Right cardiac atrium (tissue), 5 donors: Measurements from ENCODE around the gene UBR1. TPM values are rescaled to one million over a fixed set of nuclear protein-coding genes. Genes with fewer than 3 reads are reported as not detected.

Source experiments
- ATAC-seq, 2 donors: fragments of 200-7000 bp; cut with Tn5 transposase; one replicate each; pipeline versions ENCODE4 v1.8.0 to v1.9.1; 2020; ENCODE audit warnings: moderate library complexity in 2 of 2, mild to moderate bottlenecking in 1 of 2
- DNase-seq, 3 donors: peaks; one replicate each; pipeline ENCODE4 v3.0.0-alpha.2; 2020
- H3K27ac ChIP-seq: one replicate; pipeline ENCODE4 v1.5.1; 2013; ENCODE audit warnings: mild to moderate bottlenecking, low read length, control low read depth, moderate library complexity
- H3K27me3 ChIP-seq: one replicate; pipeline ENCODE4 v1.6.1; 2013; ENCODE audit not compliant: control insufficient read depth, insufficient read depth
- H3K4me1 ChIP-seq: one replicate; pipeline ENCODE4 v1.6.1; 2013; ENCODE audit warnings: low read length; ENCODE audit not compliant: control insufficient read depth, insufficient read depth
- H3K4me3 ChIP-seq: one replicate; pipeline ENCODE4 v1.5.1; 2013; ENCODE audit warnings: low read length, control low read depth
- H3K9me3 ChIP-seq: one replicate; pipeline ENCODE4 v1.6.1; 2013; ENCODE audit warnings: low read length; ENCODE audit not compliant: control insufficient read depth
- WGBS: extraction: QIAGEN DNeasy Blood & Tissue Kit; methylation state at CpG from one replicate; pipeline ENCODE4 v1.1.7; 2013; 5-methylcytosine and 5-hydroxymethylcytosine counted together
- intact Hi-C, 4 donors: fragments of 100-400 bp; cut with DNase I; formaldehyde crosslinking; loops; one replicate each; pipeline versions ENCODE4 v1.11.0 to v1.14.0; 2022 to 2023
- long read RNA-seq, 4 donors: library from polyadenylated mRNA; unstranded; transcript quantifications; one replicate each; pipeline ENCODE4 v2.0.0, GENCODE V29; 2020 to 2021
- polyA plus RNA-seq: library from polyadenylated mRNA; stranded (reverse); fragments of 200-250 nt; gene quantifications from one replicate; pipeline ENCODE4 v1.2.3, GENCODE V29; 2013
- total RNA-seq, 4 donors: library from RNA; stranded (reverse); fragmentation: NEBNext Ultra II Directional; extraction: Animal tissue kit (Norgen Biotek cat#: 25700); gene quantifications; one replicate each; pipeline ENCODE4 v1.2.1, GENCODE V29; 2021
- donor health status: healthy with polysubstance abuse.
- donor health status: DM: no; HTN: yes; CAD: no.
- donor health status: DM: no; HTN: no; CAD: no.
- donor health status: DM: no; HTN: yes; CAD: no; lungs with severe emphysema.
- donor health status: DM: yes; HTN: yes; CAD: no.

Gene UBR1
- total RNA-seq (10 to 100 TPM; 20.9 to 25.5 (median 21.0) TPM), polyA plus RNA-seq (6.1 TPM)
- long read RNA-seq, donor 1, partial matches to known transcripts: 8 of 15 reads
- long read RNA-seq, donor 1, other reads (novel, unspliced or antisense): 3 of 15 reads
- long read RNA-seq, donor 2, full-length matches to known transcripts: 1 of 4 reads
- long read RNA-seq, donor 2, partial matches to known transcripts: 1 of 4 reads
- long read RNA-seq, donor 2, other reads (novel, unspliced or antisense): 2 of 4 reads
- long read RNA-seq, donor 3, partial matches to known transcripts: 49 of 59 reads
- long read RNA-seq, donor 3, other reads (novel, unspliced or antisense): 8 of 59 reads
- long read RNA-seq, donor 4, full-length matches to known transcripts: 1 of 6 reads
- long read RNA-seq, donor 4, partial matches to known transcripts: 5 of 6 reads
- long read RNA-seq, donor 4, other reads (novel, unspliced or antisense): 0 of 6 reads

- intact Hi-C loops: loop anchor here in 1 of 4 donors (2.0 kb wide), 1 partner anchor 27 kb away; the partner anchor contains the start of gene TMEM62
These were observed at the start of gene UBR1 for GRCh38 chr15:43105778-43106485. TSS of gene UBR1 (minus strand) at chr15:43106038. CDS start at chr15:43106022, 16 bp downstream.

GRCh38 chr15:43153269-43153668 is 47.4 kb upstream of the UBR1 start:
- intact Hi-C loops: no loop called here
- Histone ChIP-seq H3K27me3 (no peaks in the 10 kb centered on the region), H3K9me3 (no peaks in the 10 kb centered on the region), H3K27ac (no peak overlapping the region), H3K4me1 (no peaks in the 10 kb centered on the region), H3K4me3 (no peak overlapping the region)
- DNase-seq (no peak), ATAC-seq (no peak)

More at GRCh38 chr15:43105778-43106485, at the start of gene UBR1:
- Histone ChIP-seq H3K4me3 (peak within 1 kb of the TSS; percentile 96), H3K27me3 (no peaks in the 10 kb centered on the region), H3K27ac (peak within 1 kb of the TSS; percentile 97), H3K9me3 (no peaks in the 10 kb centered on the region), H3K4me1 (peaks cover 2% of the 10 kb centered on the region)
- DNase-seq (peak; percentile 94 to 97 (median 96)), ATAC-seq (peak; percentile 97 to 99)
- WGBS: under 1% methylated on average over 33 of the region's 33 CpGs

GRCh38 chr15:43151688-43152087 is 45.9 kb upstream of the UBR1 start:
- Histone ChIP-seq H3K27ac (no peak overlapping the region), H3K27me3 (no peaks in the 10 kb centered on the region), H3K4me3 (no peak overlapping the region), H3K4me1 (no peaks in the 10 kb centered on the region), H3K9me3 (no peaks in the 10 kb centered on the region)
- intact Hi-C loops: no loop called here
- WGBS: 93% methylated on average over 2 of the region's 2 CpGs
- DNase-seq (no peak), ATAC-seq (no peak)

GRCh38 chr15:43150191-43150929 is 44.5 kb upstream of the UBR1 start:
- no peak for ATAC-seq
- no peaks in the 10 kb centered on the region for H3K27me3 ChIP-seq
- H3K27ac ChIP-seq: no peak overlapping the region
- intact Hi-C loops: no loop called here
- 92% methylated on average over 5 of the region's 5 CpGs for WGBS
- H3K4me1 ChIP-seq: no peaks in the 10 kb centered on the region
- no peaks in the 10 kb centered on the region for H3K9me3 ChIP-seq
- no peak overlapping the region for H3K4me3 ChIP-seq
- no peak for DNase-seq

- DNase-seq: no peak
- Histone ChIP-seq H3K27ac (no peak overlapping the region), H3K4me3 (no peak overlapping the region), H3K27me3 (no peaks in the 10 kb centered on the region), H3K4me1 (no peaks in the 10 kb centered on the region), H3K9me3 (no peaks in the 10 kb centered on the region)
- WGBS: 94% methylated on average over 5 of the region's 5 CpGs
- intact Hi-C loops: no loop called here
- no peak for ATAC-seq
These were observed 40.3 kb upstream of the UBR1 start for GRCh38 chr15:43146184-43146583.

GRCh38 chr15:43144512-43144911 is 38.7 kb upstream of the UBR1 start:
- DNase-seq (no peak), ATAC-seq (no peak)
- no peaks in the 10 kb centered on the region for H3K27me3 ChIP-seq
- H3K27ac ChIP-seq: no peak overlapping the region
- no peaks in the 10 kb centered on the region for H3K4me1 ChIP-seq
- H3K4me3 ChIP-seq: no peak overlapping the region
- intact Hi-C loops: no loop called here
- H3K9me3 ChIP-seq: no peaks in the 10 kb centered on the region

GRCh38 chr15:43143203-43143941 is 37.5 kb upstream of the UBR1 start:
- 93% methylated on average over 4 of the region's 4 CpGs for WGBS

GRCh38 chr15:43135351-43135750 is 29.5 kb upstream of the UBR1 start:
- intact Hi-C loops: no loop called here
- no peak overlapping the region for H3K27ac ChIP-seq
- no peak for ATAC-seq
- 83% methylated on average over 3 of the region's 3 CpGs for WGBS
- H3K4me1 ChIP-seq: no peaks in the 10 kb centered on the region
- H3K9me3 ChIP-seq: no peaks in the 10 kb centered on the region
- H3K27me3 ChIP-seq: no peaks in the 10 kb centered on the region
- no peak overlapping the region for H3K4me3 ChIP-seq
- DNase-seq: no peak

More at GRCh38 chr15:43143203-43143941, 37.5 kb upstream of the UBR1 start:
- Histone ChIP-seq H3K27ac (no peak overlapping the region), H3K9me3 (no peaks in the 10 kb centered on the region), H3K4me3 (no peak overlapping the region), H3K4me1 (no peaks in the 10 kb centered on the region), H3K27me3 (no peaks in the 10 kb centered on the region)
- intact Hi-C loops: no loop called here
- ATAC-seq: no peak
- no peak for DNase-seq

GRCh38 chr15:43134157-43134635 is 28.4 kb upstream of the UBR1 start:
- no peaks in the 10 kb centered on the region for H3K27me3 ChIP-seq
- ATAC-seq: no peak
- WGBS: 17% methylated on average over 12 of the region's 12 CpGs
- H3K9me3 ChIP-seq: no peaks in the 10 kb centered on the region
- H3K27ac ChIP-seq: peak overlapping the region; percentile 80
- intact Hi-C loops: no loop called here
- H3K4me3 ChIP-seq: peak overlapping the region; percentile 88
- no peak for DNase-seq
- no peaks in the 10 kb centered on the region for H3K4me1 ChIP-seq

- Histone ChIP-seq H3K27ac (peak within 1 kb of the TSS; percentile 80), H3K4me1 (no peaks in the 10 kb centered on the region), H3K27me3 (no peaks in the 10 kb centered on the region), H3K9me3 (no peaks in the 10 kb centered on the region), H3K4me3 (peak within 1 kb of the TSS; percentile 88)
- intact Hi-C loops: loop anchor here in 1 of 4 donors (2.0 kb wide), 1 partner anchor 27 kb away; the partner anchor contains the start of gene UBR1
- under 1% methylated on average over 66 of the region's 66 CpGs for WGBS
- ATAC-seq (peak; percentile 93 to 96), DNase-seq (peak; percentile 86 to 93 (median 93))
These were observed 27.8 kb upstream of the UBR1 start, which contains the start of gene TMEM62 for GRCh38 chr15:43133430-43134156. TSS of gene TMEM62 (plus strand) at chr15:43133586. CDS start at chr15:43133803, 217 bp downstream.
